Ectodermal cell (in vitro differentiated cells): Measurements from ENCODE around the gene ZFYVE19.

Experiments used
- H3K27ac ChIP-seq: 2 replicates; pipeline ENCODE4 v1.7.0; 2013; ENCODE audit warnings: mild to moderate bottlenecking, low read depth, low read length; ENCODE audit not compliant: insufficient read depth, poor library complexity, severe bottlenecking
- H3K27me3 ChIP-seq: 2 replicates; pipeline ENCODE4 v1.7.0; 2013; ENCODE audit warnings: mild to moderate bottlenecking, low read length; ENCODE audit not compliant: insufficient read depth, control insufficient read depth, poor library complexity, severe bottlenecking
- H3K36me3 ChIP-seq: one replicate; pipeline ENCODE4 v1.7.0; 2013; ENCODE audit warnings: low read length; ENCODE audit not compliant: control insufficient read depth, insufficient read depth
- H3K4me1 ChIP-seq: one replicate; pipeline ENCODE4 v1.7.0; 2013; ENCODE audit warnings: low read length; ENCODE audit not compliant: control insufficient read depth, insufficient read depth
- H3K4me3 ChIP-seq: 2 replicates; pipeline ENCODE4 v1.7.0; 2013; ENCODE audit warnings: low read depth, low read length, control low read depth; ENCODE audit not compliant: insufficient read depth
- H3K9me3 ChIP-seq: 2 replicates; pipeline ENCODE4 v1.7.0; 2013; ENCODE audit warnings: mild to moderate bottlenecking, low read length, moderate library complexity; ENCODE audit not compliant: control insufficient read depth
- WGBS, 2 experiments: methylation state at CpG; one replicate each; pipeline ENCODE4 v1.1.7; 2013; ENCODE audit warnings: missing lambda C conversion rate in 2 of 2; 5-methylcytosine and 5-hydroxymethylcytosine counted together

ZFYVE19 gene

DNA sequence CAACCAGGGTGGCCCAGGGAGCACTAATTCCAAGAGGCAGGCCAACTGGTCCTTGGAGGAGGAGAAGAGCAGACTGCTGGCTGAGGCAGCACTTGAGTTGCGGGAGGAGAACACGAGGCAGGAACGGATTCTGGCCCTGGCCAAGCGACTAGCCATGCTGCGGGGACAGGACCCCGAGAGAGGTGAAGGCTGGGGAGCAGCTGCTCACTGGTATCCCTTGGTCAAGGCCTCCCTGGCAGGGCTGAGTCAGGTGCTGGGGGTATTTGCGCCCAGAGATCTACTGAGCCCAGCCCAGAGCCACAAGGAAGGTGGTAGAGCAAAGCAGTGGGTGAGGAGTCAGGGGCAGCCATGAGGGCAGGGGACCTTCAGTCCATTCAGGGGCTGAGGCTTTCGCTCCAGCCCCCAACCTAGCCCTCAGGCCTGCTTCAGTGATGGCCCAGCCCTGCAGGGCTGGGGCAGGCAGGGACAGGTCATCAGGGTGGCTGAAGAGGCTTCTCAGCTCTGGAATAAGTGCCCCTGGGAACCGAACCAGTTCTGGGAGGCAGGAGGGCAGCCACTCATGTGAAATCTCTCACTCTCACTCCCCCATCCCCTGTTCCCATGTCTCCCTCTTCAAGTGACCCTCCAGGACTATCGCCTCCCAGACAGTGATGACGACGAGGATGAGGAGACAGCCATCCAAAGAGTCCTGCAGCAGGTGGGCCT lies 6.0 kb downstream of the ZFYVE19 start:
- H3K4me3 ChIP-seq = no peak overlapping the region
- no peaks in the 10 kb centered on the region for H3K36me3 ChIP-seq
- H3K9me3 ChIP-seq = no peaks in the 10 kb centered on the region
- H3K27ac ChIP-seq = no peak overlapping the region
- no peaks in the 10 kb centered on the region for H3K4me1 ChIP-seq
- no peaks in the 10 kb centered on the region for H3K27me3 ChIP-seq
- WGBS, 2 experiments = 95% methylated on average over 12 of the region's 12 CpGs

DNA sequence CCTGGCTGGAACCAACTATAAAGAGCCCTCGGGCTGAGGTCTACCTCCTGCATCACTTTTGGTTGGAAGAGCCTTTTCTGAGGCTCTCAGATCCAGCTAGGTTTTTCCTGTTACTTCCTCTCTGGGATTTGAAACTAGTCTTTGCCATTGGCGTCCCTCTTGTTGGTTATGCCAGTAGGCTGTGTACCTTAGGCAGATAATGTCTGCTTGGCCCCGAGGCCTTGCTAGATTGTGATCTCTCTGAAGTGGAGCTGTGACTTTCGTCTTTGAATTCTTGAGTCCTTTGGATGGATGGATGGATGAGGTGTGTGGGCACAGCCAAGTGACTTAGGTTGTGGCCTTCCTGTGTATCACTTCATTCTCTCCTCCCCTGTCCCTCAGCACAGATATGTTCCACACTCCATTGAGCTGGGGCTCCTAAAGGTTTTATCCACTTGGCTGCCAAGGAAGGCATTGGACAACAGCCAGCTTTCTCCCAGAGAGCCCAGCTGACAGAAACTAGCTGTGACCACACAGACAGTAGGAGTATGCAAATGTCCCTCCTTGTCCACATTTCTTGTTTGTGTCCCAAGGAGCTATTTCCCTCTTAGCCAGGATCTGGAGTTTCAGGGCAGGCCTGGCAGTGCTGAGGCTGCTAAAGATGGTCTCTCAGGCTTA lies 8.3 kb downstream of the ZFYVE19 start:
- no peaks in the 10 kb centered on the region for H3K9me3 ChIP-seq
- H3K36me3 ChIP-seq = no peaks in the 10 kb centered on the region
- WGBS, 2 experiments = 94 to 95% methylated on average over 4 of the region's 4 CpGs
- H3K27me3 ChIP-seq = no peaks in the 10 kb centered on the region
- no peaks in the 10 kb centered on the region for H3K4me1 ChIP-seq
- H3K27ac ChIP-seq = no peak overlapping the region
- H3K4me3 ChIP-seq = no peak overlapping the region

DNA sequence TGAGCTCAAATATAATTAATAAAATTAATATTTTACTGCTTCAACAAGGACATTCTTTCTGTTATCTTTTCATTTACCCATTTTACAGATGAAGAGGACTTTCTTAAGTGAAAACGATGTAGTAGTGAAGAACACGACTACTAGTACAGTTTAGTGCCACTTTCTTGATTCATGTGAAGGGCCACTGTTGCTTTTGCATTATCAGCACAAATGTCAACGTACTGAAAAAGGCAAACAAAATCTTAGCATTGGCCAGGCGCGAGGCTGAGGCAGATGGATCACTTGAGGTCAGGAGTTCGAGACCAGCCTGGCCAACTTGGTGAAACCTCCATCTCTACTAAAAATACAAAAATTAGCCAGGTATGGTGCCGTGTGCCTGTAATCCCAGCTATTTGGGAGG lies 12.2 kb downstream of the ZFYVE19 start:
- 89 to 92% methylated on average over 7 of the region's 7 CpGs for WGBS, 2 experiments
- no peaks in the 10 kb centered on the region for H3K9me3 ChIP-seq
- H3K4me3 ChIP-seq = no peak overlapping the region
- H3K27ac ChIP-seq = no peak overlapping the region
- H3K27me3 ChIP-seq = no peaks in the 10 kb centered on the region
- H3K4me1 ChIP-seq = no peaks in the 10 kb centered on the region
- no peaks in the 10 kb centered on the region for H3K36me3 ChIP-seq

DNA sequence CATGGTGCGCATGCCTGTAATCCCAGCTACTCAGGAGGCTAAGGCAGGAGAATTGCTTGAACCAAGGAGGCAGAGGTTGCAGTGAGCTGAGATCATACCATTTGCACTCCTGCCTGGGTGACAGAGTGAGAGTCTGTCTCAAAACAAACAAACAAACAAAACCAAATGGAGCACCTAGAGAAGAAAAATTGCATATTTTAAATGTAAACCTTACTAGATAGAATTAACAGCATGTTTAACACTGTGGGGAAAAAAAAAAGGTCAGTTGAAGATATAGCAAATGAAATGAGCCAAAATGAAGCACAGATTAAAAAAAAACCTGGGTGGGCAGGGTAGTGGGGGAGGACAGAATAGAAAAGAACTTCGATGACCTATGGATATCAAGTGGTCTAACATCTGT lies 14.3 kb downstream of the ZFYVE19 start:
- Histone ChIP-seq H3K27ac (no peak overlapping the region), H3K36me3 (no peaks in the 10 kb centered on the region), H3K9me3 (no peaks in the 10 kb centered on the region), H3K4me3 (no peak overlapping the region), H3K27me3 (no peaks in the 10 kb centered on the region), H3K4me1 (no peaks in the 10 kb centered on the region)
- 93% methylated on average over 2 of the region's 2 CpGs for WGBS, 2 experiments

DNA sequence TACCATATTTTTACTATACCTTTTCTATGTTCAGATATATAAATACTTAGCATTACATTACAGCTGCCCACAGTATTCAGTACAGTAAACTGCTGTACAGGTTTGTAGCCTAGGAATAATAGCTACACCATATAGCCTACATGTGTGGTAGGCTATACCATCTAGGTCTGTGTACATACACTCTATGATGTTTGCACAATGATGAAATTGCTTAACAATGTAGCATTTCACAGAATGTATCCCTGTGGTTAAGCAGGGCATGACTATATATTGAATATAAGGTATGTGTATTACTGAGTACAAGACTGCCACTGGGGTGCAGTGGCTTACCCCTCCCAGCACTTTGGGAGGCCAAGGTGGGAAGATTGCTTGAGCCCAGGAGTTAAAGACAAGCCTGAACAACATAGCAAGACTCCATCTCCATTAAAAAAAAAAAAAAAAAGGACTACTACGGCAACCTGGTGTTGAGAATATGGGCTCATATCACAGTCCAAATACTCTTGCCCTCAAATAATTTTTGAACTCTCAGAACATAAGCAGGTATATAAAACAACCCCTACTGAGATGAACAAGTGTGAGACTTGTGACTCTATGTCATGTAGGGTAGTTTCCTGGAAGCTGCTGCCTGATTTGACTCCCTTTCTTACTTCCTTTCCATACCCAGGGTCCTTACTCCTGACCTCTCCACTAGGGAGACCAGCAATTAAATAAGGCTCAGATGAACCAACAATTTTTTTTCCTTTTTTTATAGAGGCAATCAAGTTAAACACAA lies 16.9 kb downstream of the ZFYVE19 start:
- no peaks in the 10 kb centered on the region for H3K9me3 ChIP-seq
- no peaks in the 10 kb centered on the region for H3K4me1 ChIP-seq
- no peak overlapping the region for H3K27ac ChIP-seq
- no peaks in the 10 kb centered on the region for H3K27me3 ChIP-seq
- no peaks in the 10 kb centered on the region for H3K36me3 ChIP-seq
- no CpG with 5 or more reads among the region's 1 CpG for WGBS, 2 experiments
- H3K4me3 ChIP-seq = no peak overlapping the region

DNA sequence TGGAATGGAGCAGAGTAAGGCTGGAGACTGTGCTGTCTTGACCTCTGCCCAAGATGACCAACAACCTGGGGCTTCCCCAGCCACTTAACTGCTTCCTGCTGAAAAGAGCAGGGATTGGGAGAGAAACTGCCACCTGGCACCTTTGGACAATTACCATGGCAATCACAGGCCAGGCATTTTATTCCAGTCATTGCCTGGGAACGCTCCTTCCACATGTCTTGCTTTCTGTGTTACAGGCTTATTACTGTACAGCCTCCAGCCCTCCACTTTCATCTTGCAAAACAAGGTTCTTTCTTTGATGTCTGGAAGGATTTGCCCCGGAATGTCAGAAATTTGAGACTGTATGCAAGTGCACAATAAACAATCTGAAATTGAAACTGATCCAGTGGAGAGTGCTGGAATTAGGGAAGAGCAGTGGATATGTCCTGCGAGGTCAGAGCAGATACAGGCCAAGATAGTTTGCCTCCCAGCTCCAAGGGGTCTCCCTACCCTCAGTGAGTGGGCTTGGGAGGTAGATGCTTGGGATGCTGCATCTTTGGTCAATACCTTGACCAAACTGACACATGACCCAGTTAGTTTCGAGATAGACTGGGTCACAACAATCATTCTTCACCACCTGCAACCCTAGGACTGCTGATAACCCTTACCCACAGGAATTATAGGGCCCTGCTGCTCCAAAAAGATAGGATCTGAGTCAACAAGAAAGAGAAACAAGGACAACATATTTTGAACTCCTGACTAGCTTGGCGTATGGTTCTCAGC lies 19.0 kb downstream of the ZFYVE19 start:
- no peaks in the 10 kb centered on the region for H3K36me3 ChIP-seq

DNA sequence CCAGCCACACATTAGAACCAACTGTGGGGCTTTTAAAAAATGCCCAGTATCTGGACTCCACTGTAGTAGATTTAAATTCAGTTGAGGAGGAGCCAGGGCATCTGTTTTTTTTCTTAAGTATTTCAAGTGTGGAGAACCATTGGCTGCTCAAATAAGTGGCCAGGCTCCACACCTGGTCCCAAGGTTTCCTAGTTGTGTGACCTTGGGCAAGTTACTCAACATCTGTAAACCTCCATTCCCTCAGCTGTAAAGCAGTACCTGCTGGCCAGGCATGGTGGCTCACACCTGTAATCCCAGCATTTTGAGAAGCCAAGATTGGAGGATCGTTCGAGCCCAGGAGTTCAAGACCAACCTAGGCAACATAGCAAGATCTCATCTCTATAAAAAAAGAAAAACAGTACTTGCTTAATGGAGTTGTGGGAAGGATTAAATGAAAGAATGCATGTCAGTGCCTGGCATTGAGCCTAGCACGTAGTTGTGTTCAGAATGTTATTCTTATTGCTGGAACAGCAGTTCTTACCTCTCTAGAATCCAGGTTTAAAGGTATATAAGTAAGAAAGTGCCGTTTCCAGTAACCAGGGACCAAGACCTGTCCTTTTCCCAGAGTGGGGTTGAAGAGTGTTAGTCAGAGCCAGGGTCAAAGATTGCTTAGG lies 19.7 kb downstream of the ZFYVE19 start:
- H3K27me3 ChIP-seq = no peaks in the 10 kb centered on the region
- no peak overlapping the region for H3K27ac ChIP-seq
- H3K36me3 ChIP-seq = no peaks in the 10 kb centered on the region
- 85 to 95% methylated on average over 4 of the region's 4 CpGs for WGBS, 2 experiments
- no peak overlapping the region for H3K4me3 ChIP-seq
- H3K9me3 ChIP-seq = no peaks in the 10 kb centered on the region
- no peaks in the 10 kb centered on the region for H3K4me1 ChIP-seq

More for the DNA sequence above, 19.0 kb downstream of the ZFYVE19 start:
- Histone ChIP-seq H3K27ac (no peak overlapping the region), H3K4me1 (no peaks in the 10 kb centered on the region), H3K9me3 (no peaks in the 10 kb centered on the region), H3K4me3 (no peak overlapping the region), H3K27me3 (no peaks in the 10 kb centered on the region)
- 90% methylated on average over 5 of the region's 5 CpGs for WGBS, 2 experiments

DNA sequence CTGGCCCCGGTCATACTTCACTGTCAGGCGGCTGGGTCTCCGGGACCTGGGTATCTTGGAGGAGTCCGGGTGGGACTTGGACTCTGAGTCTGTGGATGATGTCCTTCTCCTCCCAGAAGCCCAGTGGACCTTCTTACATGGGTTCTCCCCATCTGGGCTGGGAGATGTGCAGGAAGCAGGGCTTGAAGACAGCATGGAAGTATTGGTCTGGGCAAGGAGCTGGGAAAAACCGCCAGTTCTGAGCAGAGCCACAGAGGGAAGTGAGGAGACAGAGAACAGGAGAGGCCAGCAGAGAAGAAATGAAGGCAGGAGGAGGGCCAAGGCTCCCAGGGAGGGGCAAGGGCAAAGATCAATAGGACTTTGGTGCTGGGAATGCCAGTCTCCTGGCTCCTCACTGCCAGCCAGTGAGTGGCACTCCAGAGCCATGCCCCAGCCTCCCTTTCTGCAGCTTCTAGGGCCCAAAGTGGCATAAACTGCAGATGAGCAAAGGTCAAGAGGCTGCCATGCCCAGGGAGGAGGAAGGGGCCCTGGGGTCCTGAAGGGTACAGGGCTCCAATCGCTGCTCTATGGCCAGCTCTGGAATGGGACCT lies 21.7 kb downstream of the ZFYVE19 start, which contains the start of gene PPP1R14D:
TSS of gene PPP1R14D (minus strand) at position 262 of the 590 bp plus-strand sequence. CDS start at position 195, 67 bp downstream.
- Histone ChIP-seq H3K4me1 (no peaks in the 10 kb centered on the region), H3K9me3 (no peaks in the 10 kb centered on the region), H3K27me3 (no peaks in the 10 kb centered on the region), H3K27ac (no peak within 1 kb of the TSS), H3K4me3 (no peak within 1 kb of the TSS), H3K36me3 (no peaks in the 10 kb centered on the region)
- 93 to 94% methylated on average over 6 of the region's 6 CpGs for WGBS, 2 experiments

DNA sequence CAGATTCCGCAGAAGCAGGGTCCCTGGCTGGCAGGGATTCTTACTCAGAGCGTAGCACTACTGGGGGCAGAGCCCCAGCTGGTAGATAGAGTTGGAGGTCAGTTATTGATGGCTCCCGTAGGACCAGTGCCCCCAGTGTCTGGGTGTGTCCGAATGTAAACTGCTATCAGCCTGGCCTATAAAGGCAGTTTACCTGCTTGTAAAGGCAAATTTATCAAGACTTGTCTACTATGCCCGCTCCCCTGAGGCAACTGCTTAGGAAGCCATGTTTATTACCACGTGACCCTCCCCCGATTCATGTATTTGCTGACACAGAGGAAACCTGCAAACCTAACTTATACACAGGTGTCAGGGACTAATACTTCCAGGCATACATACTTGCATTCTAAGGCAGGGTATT lies 22.2 kb downstream of the ZFYVE19 start:
- H3K9me3 ChIP-seq = no peaks in the 10 kb centered on the region
- H3K36me3 ChIP-seq = no peaks in the 10 kb centered on the region
- H3K27ac ChIP-seq = no peak overlapping the region
- no peaks in the 10 kb centered on the region for H3K27me3 ChIP-seq
- H3K4me1 ChIP-seq = no peaks in the 10 kb centered on the region
- no peak overlapping the region for H3K4me3 ChIP-seq
- WGBS, 2 experiments = 89 to 92% methylated on average over 7 of the region's 7 CpGs
